GM23338 (cell line): Measurements from ENCODE around the gene POFUT2. TPM values are rescaled to one million over a fixed set of nuclear protein-coding genes. Genes with fewer than 3 reads are reported as not detected.
A peak's percentile ranks its signal among the peaks of the same experiment; 100 is the strongest.

Experiments used
- ATAC-seq: fragments of 200-7000 bp; cut with Tn5 transposase; 3 replicates; pipeline ENCODE4 v1.9.1; 2020
- DNase-seq: peaks from one replicate; pipeline ENCODE4 v3.0.0-alpha.2; 2015; ENCODE audit warnings: low spot score
- H2AFZ ChIP-seq: fragments of 200-600 bp; sonication (generic); 2 replicates; pipeline ENCODE4 v1.8.0; 2016; ENCODE audit warnings: antibody characterized with exemption, mild to moderate bottlenecking, moderate library complexity
- H3F3A ChIP-seq: fragments of 200-600 bp; sonication (generic); replicated peaks from 2 replicates; pipeline ENCODE4 v1.8.0; 2017; ENCODE audit warnings: antibody characterized with exemption, mixed run types, low read depth
- H3K27ac ChIP-seq: fragments of 200-600 bp; sonication (generic); 2 replicates; pipeline ENCODE4 v1.6.1; 2016; ENCODE audit warnings: low read depth
- H3K27me3 ChIP-seq: fragments of 200-600 bp; sonication (generic); 2 replicates; pipeline ENCODE4 v1.8.0; 2016; ENCODE audit warnings: mild to moderate bottlenecking, mixed run types, moderate library complexity; ENCODE audit not compliant: insufficient read depth
- H3K36me3 ChIP-seq: fragments of 200-600 bp; sonication (generic); 2 replicates; pipeline ENCODE4 v1.8.0; 2016; ENCODE audit warnings: mild to moderate bottlenecking; ENCODE audit not compliant: insufficient read depth
- H3K4me1 ChIP-seq: fragments of 200-600 bp; sonication (generic); 2 replicates; pipeline ENCODE4 v1.8.0; 2016; ENCODE audit warnings: mild to moderate bottlenecking, moderate library complexity; ENCODE audit not compliant: insufficient read depth
- H3K4me2 ChIP-seq: fragments of 200-600 bp; sonication (generic); 2 replicates; pipeline ENCODE4 v1.7.1; 2017; ENCODE audit warnings: mixed run types
- H3K4me3 ChIP-seq: fragments of 200-600 bp; sonication (generic); 2 replicates; pipeline ENCODE4 v1.6.1; 2016; ENCODE audit warnings: mixed run types
- H3K79me2 ChIP-seq: fragments of 200-600 bp; sonication (generic); replicated peaks from 2 replicates; pipeline ENCODE4 v1.8.0; 2017; ENCODE audit warnings: mild to moderate bottlenecking; ENCODE audit not compliant: insufficient read depth
- H3K9me2 ChIP-seq: fragments of 200-600 bp; sonication (generic); 2 replicates; pipeline ENCODE4 v1.8.0; 2017; ENCODE audit not compliant: insufficient read depth
- H4K20me1 ChIP-seq: fragments of 200-600 bp; sonication (generic); replicated peaks from 2 replicates; pipeline ENCODE4 v1.8.0; 2017; ENCODE audit warnings: mild to moderate bottlenecking; ENCODE audit not compliant: insufficient read depth
- H3K27ac Mint-ChIP-seq: 2 replicates; pipeline ENCODE4 v1.8.0; 2020; ENCODE audit warnings: inconsistent platforms, mild to moderate bottlenecking, moderate library complexity, mixed read lengths
- H3K27me3 Mint-ChIP-seq: 3 replicates; pipeline ENCODE4 v1.8.0; 2022; ENCODE audit warnings: low read depth, mild to moderate bottlenecking, moderate library complexity, mixed read lengths, inconsistent platforms; ENCODE audit not compliant: insufficient read depth, poor library complexity
- H3K36me3 Mint-ChIP-seq: 3 replicates; pipeline ENCODE4 v1.8.0; 2021; ENCODE audit warnings: low read depth, mild to moderate bottlenecking, inconsistent platforms, moderate library complexity, mixed read lengths
- H3K4me1 Mint-ChIP-seq: 3 replicates; pipeline ENCODE4 v1.8.0; 2020; ENCODE audit warnings: mild to moderate bottlenecking, inconsistent platforms, mixed read lengths
- H3K4me3 Mint-ChIP-seq: 3 replicates; pipeline ENCODE4 v1.8.0; 2021; ENCODE audit warnings: moderate library complexity, mild to moderate bottlenecking, inconsistent platforms, mixed read lengths
- H3K9me3 Mint-ChIP-seq: 3 replicates; pipeline ENCODE4 v1.8.0; 2020; ENCODE audit warnings: moderate library complexity, mild to moderate bottlenecking, inconsistent platforms, mixed read lengths
- CREB1 ChIP-seq: fragments of 250-450 bp; sonication (Bioruptor Pico); IDR thresholded peaks from 2 replicates; pipeline ENCODE4 v1.5.0; 2020; ENCODE audit warnings: low read depth, mild to moderate bottlenecking, moderate library complexity
- EZH2 ChIP-seq: fragments of 200-600 bp; sonication (generic); IDR thresholded peaks from one replicate; pipeline ENCODE4 v1.8.0; 2017; ENCODE audit warnings: antibody characterized with exemption, mild to moderate bottlenecking, low read depth; ENCODE audit not compliant: unreplicated experiment
- EZH2phosphoT487 ChIP-seq: fragments of 200-600 bp; sonication (generic); IDR thresholded peaks from one replicate; pipeline ENCODE4 v1.8.1; 2018; ENCODE audit warnings: antibody characterized with exemption; ENCODE audit not compliant: unreplicated experiment
- JUNB ChIP-seq: IDR thresholded peaks from one replicate; pipeline ENCODE4 v1.6.1; 2016; ENCODE audit warnings: antibody characterized with exemption; ENCODE audit not compliant: unreplicated experiment
- NANOG ChIP-seq: IDR thresholded peaks from 2 replicates; pipeline ENCODE4 v1.6.1; 2016; ENCODE audit warnings: antibody characterized with exemption, borderline replicate concordance
- POLR2AphosphoS5 ChIP-seq: IDR thresholded peaks from 2 replicates; pipeline ENCODE4 v1.6.1; 2016; ENCODE audit warnings: antibody characterized with exemption, low read depth
- STAT1 ChIP-seq: IDR thresholded peaks from one replicate; pipeline ENCODE4 v1.6.1; 2016; ENCODE audit warnings: antibody characterized with exemption; ENCODE audit not compliant: unreplicated experiment
- ZNF114 ChIP-seq: fragments of 250-450 bp; sonication (Bioruptor Pico); IDR thresholded peaks from 2 replicates; pipeline ENCODE4 v1.5.0; 2020; ENCODE audit warnings: mild to moderate bottlenecking, moderate library complexity
- ZNF331 ChIP-seq: fragments of 250-450 bp; sonication (Bioruptor Pico); IDR thresholded peaks from 2 replicates; pipeline ENCODE4 v1.5.0; 2020; ENCODE audit warnings: low read depth, mild to moderate bottlenecking, moderate library complexity
- polyA plus RNA-seq: library from polyadenylated mRNA; unstranded; fragments of >200 nt; fragmentation: Nextera tagmentation; extraction: Ambion mirVana; gene quantifications from 2 replicates; pipeline ENCODE4 v1.2.1, GENCODE V29; 2016
- total RNA-seq: library from RNA; depleted of rRNA; stranded (reverse); fragments of >200 nt; shearing (Covaris generic); gene quantifications from 2 replicates; pipeline ENCODE4 v1.2.3, GENCODE V29; 2014
- TF ChIP-seq, protein P1 (sequence below): IDR thresholded peaks from one replicate; pipeline ENCODE4 v1.6.1; 2018; ENCODE audit warnings: antibody characterized with exemption; ENCODE audit not compliant: unreplicated experiment
- TF ChIP-seq, protein P2 (sequence below): IDR thresholded peaks from 2 replicates; pipeline ENCODE4 v1.6.1; 2016; ENCODE audit warnings: antibody characterized with exemption
- TF ChIP-seq, protein P3 (sequence below), 2 experiments: fragments of 200-600 bp in 1 of 2; sonication (generic) in 1 of 2; conservative IDR thresholded peaks; 2 replicates each; pipeline versions ENCODE4 v1.5.1 to v1.6.1; 2016 to 2017; ENCODE audit warnings: antibody characterized with exemption in 2 of 2, low read depth in 2 of 2, mild to moderate bottlenecking in 2 of 2, moderate library complexity in 1 of 2

Gene POFUT2
- total and polyA plus RNA-seq, 2 experiments from 2014 or later = 12.1 to 34.5 TPM

DNA sequence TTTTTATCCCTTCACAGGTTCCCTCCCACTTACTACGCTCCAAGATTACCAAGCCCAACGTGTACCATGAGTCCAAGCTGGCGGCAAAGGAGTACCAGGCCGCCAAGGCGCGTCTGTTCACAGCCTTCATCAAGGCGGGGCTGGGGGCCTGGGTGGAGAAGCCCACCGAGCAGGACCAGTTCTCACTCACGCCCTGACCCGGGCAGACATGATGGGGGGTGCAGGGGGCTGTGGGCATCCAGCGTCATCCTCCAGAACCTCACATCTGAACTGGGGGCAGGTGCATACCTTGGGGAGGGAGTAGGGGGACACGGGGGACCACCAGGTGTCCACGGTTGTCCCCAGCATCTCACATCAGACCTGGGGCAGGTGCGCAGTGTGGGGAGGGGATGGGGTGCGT, 65.7 kb downstream of the POFUT2 start:
- no peaks in the 10 kb centered on the region for H3K27me3 ChIP-seq
- H3K9me3 Mint-ChIP-seq = peaks cover 12% of the 10 kb centered on the region
- no peaks in the 10 kb centered on the region for H3F3A ChIP-seq
- H3K9me2 ChIP-seq = peaks cover 5% of the 10 kb centered on the region; the same call in 1 of the 2 replicates
- H3K36me3 Mint-ChIP-seq = peaks cover 5% of the 10 kb centered on the region; the same call in 2 of the 3 replicates
- no peak overlapping the region for H2AFZ ChIP-seq
- peaks cover 5% of the 10 kb centered on the region for H3K4me1 Mint-ChIP-seq
- DNase-seq (no peak), ATAC-seq (no peak)
- H3K4me3 ChIP-seq = no peak overlapping the region
- H3K27ac ChIP-seq = no peak overlapping the region
- peaks cover 11% of the 10 kb centered on the region for H3K27me3 Mint-ChIP-seq
- H3K79me2 ChIP-seq = no peaks in the 10 kb centered on the region
- H3K4me1 ChIP-seq = 0 out of 2 replicates have a peak, but pooled peaks cover 7% of the 10 kb centered on the region
- no peak overlapping the region for H3K4me2 ChIP-seq
- H4K20me1 ChIP-seq = no peaks in the 10 kb centered on the region
- H3K4me3 Mint-ChIP-seq = no peak overlapping the region
- no peaks in the 10 kb centered on the region for H3K36me3 ChIP-seq
- TF ChIP-seq POLR2AphosphoS5 (no peak), ZNF114 (no peak), ZNF331 (CRISPR knock-in tag) (no peak), NANOG (no peak), STAT1 (no peak), EZH2 (no peak), EZH2phosphoT487 (no peak)
- TF ChIP-seq, protein P1, sequence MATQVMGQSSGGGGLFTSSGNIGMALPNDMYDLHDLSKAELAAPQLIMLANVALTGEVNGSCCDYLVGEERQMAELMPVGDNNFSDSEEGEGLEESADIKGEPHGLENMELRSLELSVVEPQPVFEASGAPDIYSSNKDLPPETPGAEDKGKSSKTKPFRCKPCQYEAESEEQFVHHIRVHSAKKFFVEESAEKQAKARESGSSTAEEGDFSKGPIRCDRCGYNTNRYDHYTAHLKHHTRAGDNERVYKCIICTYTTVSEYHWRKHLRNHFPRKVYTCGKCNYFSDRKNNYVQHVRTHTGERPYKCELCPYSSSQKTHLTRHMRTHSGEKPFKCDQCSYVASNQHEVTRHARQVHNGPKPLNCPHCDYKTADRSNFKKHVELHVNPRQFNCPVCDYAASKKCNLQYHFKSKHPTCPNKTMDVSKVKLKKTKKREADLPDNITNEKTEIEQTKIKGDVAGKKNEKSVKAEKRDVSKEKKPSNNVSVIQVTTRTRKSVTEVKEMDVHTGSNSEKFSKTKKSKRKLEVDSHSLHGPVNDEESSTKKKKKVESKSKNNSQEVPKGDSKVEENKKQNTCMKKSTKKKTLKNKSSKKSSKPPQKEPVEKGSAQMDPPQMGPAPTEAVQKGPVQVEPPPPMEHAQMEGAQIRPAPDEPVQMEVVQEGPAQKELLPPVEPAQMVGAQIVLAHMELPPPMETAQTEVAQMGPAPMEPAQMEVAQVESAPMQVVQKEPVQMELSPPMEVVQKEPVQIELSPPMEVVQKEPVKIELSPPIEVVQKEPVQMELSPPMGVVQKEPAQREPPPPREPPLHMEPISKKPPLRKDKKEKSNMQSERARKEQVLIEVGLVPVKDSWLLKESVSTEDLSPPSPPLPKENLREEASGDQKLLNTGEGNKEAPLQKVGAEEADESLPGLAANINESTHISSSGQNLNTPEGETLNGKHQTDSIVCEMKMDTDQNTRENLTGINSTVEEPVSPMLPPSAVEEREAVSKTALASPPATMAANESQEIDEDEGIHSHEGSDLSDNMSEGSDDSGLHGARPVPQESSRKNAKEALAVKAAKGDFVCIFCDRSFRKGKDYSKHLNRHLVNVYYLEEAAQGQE = no peak
- no peak overlapping the region for H3K27ac Mint-ChIP-seq

DNA sequence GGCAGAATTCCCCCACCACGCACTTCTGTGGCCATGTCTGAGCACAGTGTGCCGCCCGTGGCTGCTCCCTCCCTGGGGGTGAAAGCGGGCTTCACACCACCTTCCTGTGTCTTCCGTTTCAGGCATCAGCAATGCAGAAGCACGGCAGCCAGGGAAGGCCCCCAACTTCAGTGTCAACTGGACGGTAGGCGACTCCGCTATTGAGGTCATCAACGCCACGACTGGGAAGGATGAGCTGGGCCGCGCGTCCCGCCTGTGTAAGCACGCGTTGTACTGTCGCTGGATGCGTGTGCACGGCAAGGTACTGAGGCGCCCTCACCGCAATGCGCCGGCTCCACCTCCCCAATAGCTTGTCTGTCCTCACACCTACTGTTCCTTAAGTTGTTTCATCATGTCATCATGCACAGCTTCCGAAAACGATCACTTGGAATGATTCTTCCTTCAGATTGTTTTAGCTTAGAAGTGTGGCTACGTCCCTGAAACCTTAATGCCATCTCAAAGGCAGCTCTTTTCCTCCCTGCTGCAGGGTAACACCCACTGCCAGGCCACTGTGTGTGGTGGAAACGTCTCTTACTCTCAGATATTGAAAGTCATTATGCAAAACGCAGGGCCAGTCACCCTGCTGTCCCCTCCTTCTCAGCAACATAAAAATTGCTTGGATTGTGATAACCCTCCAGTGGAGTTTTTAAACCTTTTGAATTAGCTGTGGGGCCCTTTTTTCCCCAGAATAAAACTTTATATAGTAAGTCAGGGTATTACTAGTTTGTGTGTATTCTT, 66.8 kb downstream of the POFUT2 start:
- no peak overlapping the region for H3K27ac ChIP-seq
- peaks cover 5% of the 10 kb centered on the region; the same call in 1 of the 2 replicates for H3K9me2 ChIP-seq
- H4K20me1 ChIP-seq = no peaks in the 10 kb centered on the region
- H3K4me2 ChIP-seq = no peak overlapping the region
- Mint-ChIP-seq H3K4me3 (no peak overlapping the region), H3K27me3 (peaks cover 11% of the 10 kb centered on the region), H3K27ac (peak overlapping the region; percentile 47; the same call in 1 of the 2 replicates), H3K9me3 (peaks cover 21% of the 10 kb centered on the region), H3K36me3 (peaks cover 5% of the 10 kb centered on the region; the same call in 2 of the 3 replicates), H3K4me1 (peaks cover 5% of the 10 kb centered on the region)
- H3K79me2 ChIP-seq = no peaks in the 10 kb centered on the region
- no peaks in the 10 kb centered on the region; the same call in 1 of the 2 replicates for H3K36me3 ChIP-seq
- H3K4me1 ChIP-seq = 0 out of 2 replicates have a peak, but pooled peaks cover 7% of the 10 kb centered on the region
- no peaks in the 10 kb centered on the region for H3F3A ChIP-seq
- DNase-seq = no peak
- TF ChIP-seq, protein P2, sequence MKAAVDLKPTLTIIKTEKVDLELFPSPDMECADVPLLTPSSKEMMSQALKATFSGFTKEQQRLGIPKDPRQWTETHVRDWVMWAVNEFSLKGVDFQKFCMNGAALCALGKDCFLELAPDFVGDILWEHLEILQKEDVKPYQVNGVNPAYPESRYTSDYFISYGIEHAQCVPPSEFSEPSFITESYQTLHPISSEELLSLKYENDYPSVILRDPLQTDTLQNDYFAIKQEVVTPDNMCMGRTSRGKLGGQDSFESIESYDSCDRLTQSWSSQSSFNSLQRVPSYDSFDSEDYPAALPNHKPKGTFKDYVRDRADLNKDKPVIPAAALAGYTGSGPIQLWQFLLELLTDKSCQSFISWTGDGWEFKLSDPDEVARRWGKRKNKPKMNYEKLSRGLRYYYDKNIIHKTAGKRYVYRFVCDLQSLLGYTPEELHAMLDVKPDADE = no peak
- no peak for TF ChIP-seq STAT1
- TF ChIP-seq CREB1 (CRISPR knock-in tag) = no peak
- TF ChIP-seq ZNF114 = no peak
- TF ChIP-seq NANOG = no peak
- TF ChIP-seq, protein P1 = no peak
- no peak for TF ChIP-seq EZH2phosphoT487
- no peak for TF ChIP-seq JUNB
- TF ChIP-seq, protein P3, sequence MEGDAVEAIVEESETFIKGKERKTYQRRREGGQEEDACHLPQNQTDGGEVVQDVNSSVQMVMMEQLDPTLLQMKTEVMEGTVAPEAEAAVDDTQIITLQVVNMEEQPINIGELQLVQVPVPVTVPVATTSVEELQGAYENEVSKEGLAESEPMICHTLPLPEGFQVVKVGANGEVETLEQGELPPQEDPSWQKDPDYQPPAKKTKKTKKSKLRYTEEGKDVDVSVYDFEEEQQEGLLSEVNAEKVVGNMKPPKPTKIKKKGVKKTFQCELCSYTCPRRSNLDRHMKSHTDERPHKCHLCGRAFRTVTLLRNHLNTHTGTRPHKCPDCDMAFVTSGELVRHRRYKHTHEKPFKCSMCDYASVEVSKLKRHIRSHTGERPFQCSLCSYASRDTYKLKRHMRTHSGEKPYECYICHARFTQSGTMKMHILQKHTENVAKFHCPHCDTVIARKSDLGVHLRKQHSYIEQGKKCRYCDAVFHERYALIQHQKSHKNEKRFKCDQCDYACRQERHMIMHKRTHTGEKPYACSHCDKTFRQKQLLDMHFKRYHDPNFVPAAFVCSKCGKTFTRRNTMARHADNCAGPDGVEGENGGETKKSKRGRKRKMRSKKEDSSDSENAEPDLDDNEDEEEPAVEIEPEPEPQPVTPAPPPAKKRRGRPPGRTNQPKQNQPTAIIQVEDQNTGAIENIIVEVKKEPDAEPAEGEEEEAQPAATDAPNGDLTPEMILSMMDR (conservative IDR thresholded peaks at IDR 0.05; ENCODE audit: low read depth in 2 of 2) = no peak
- H3K4me3 ChIP-seq = no peak overlapping the region
- no peak for ATAC-seq
- H3K27me3 ChIP-seq = no peaks in the 10 kb centered on the region
- no peak overlapping the region for H2AFZ ChIP-seq
